Activated B cell treated with CpG ODN at 0.5 μM for 24 hours (primary cell): ENCODE measurements around the gene HBS1L. TPM values are rescaled to one million over a fixed set of nuclear protein-coding genes. Genes with fewer than 3 reads are reported as not detected.

Experiments used
- ATAC-seq: fragments of 200-7000 bp; cut with Tn5 transposase; one replicate; pipeline ENCODE4 v1.10.0; 2021; ENCODE audit warnings: low read depth, mild to moderate bottlenecking, moderate library complexity
- CTCF ChIA-PET: fragments of 350-600 bp; sonication (Branson Sonifier 250); formaldehyde crosslinking; loops from one replicate; lab custom pipeline; 2021; ENCODE audit warnings: antibody characterized with exemption; lab: Charles Lee
- POLR2A ChIA-PET: fragments of 350-600 bp; sonication (Branson Sonifier 250); formaldehyde crosslinking; loops from one replicate; lab custom pipeline; 2021; ENCODE audit warnings: antibody characterized with exemption; lab: Charles Lee
- DNase-seq: peaks from one replicate; pipeline ENCODE4 v3.0.0; 2022
- H3K27ac Mint-ChIP-seq: one replicate; pipeline ENCODE4 v1.8.0; 2020; ENCODE audit warnings: mixed read lengths
- H3K27me3 Mint-ChIP-seq: one replicate; pipeline ENCODE4 v1.8.0; 2021; ENCODE audit warnings: mixed read lengths
- H3K36me3 Mint-ChIP-seq: one replicate; pipeline ENCODE4 v1.8.0; 2021; ENCODE audit warnings: low read depth, mixed read lengths
- H3K4me1 Mint-ChIP-seq: one replicate; pipeline ENCODE4 v1.8.0; 2021; ENCODE audit warnings: mixed read lengths
- H3K4me3 Mint-ChIP-seq: one replicate; pipeline ENCODE4 v1.8.0; 2020; ENCODE audit warnings: mild to moderate bottlenecking, mixed read lengths
- H3K9me3 Mint-ChIP-seq: one replicate; pipeline ENCODE4 v1.8.0; 2020; ENCODE audit warnings: mixed read lengths
- CTCF ChIP-seq: fragments of 200-600 bp; IDR thresholded peaks from one replicate; pipeline ENCODE4 v1.8.0; 2022; ENCODE audit warnings: antibody characterized with exemption, mild to moderate bottlenecking
- intact Hi-C: fragments of 100-400 bp; cut with micrococcal nuclease; formaldehyde crosslinking; loops from one replicate; pipeline ENCODE4 v1.15.1; 2024
- total RNA-seq: library from RNA; stranded (reverse); gene quantifications from 2 replicates; pipeline ENCODE4 v1.2.3, GENCODE V29; 2022

Gene HBS1L
- total RNA-seq, 1 donor from 2014 or later = 67.5 TPM

GRCh38 chr6:135054226-135054568 is 425 bp downstream of the HBS1L start:
- H3K4me1 Mint-ChIP-seq = peaks cover 35% of the 10 kb centered on the region
- H3K9me3 Mint-ChIP-seq = no peaks in the 10 kb centered on the region
- ATAC-seq (no peak), DNase-seq (no peak)
- H3K4me3 Mint-ChIP-seq = peak overlapping the region; percentile 98
- no peak for TF ChIP-seq CTCF
- CTCF ChIA-PET = interaction anchor here (1.2 to 1.8 kb wide), 2 partner anchors 8 to 130 kb away, joined by 4 to 6 read pairs; no protein-coding TSS in a partner anchor
- peak overlapping the region; percentile 97 for H3K27ac Mint-ChIP-seq
- H3K36me3 Mint-ChIP-seq = peaks cover 19% of the 10 kb centered on the region
- intact Hi-C loops = loop anchor here (1.0 to 2.0 kb wide), 9 partner anchors 9 to 1235 kb away; partner anchors contain the start of genes AHI1, BCLAF1, MTFR2 and TBPL1
- H3K27me3 Mint-ChIP-seq = no peaks in the 10 kb centered on the region
- POLR2A ChIA-PET = interaction anchor here (0.8 to 2.5 kb wide), 18 partner anchors 8 to 1236 kb away, joined by 3 to 16 read pairs (median 5); partner anchors contain the start of genes AHI1, BCLAF1, MYB and TBPL1

- ChIA-PET POLR2A (interaction anchor here (2.5 kb wide), 1 partner anchor 128 kb away, joined by 16 read pairs; the partner anchor contains the start of gene MYB), CTCF (no interaction called here)
- H3K27ac Mint-ChIP-seq = peak overlapping the region; percentile 97
- H3K9me3 Mint-ChIP-seq = no peaks in the 10 kb centered on the region
- no peak for DNase-seq
- peaks cover 35% of the 10 kb centered on the region for H3K4me1 Mint-ChIP-seq
- no peak for TF ChIP-seq CTCF
- H3K36me3 Mint-ChIP-seq = peaks cover 26% of the 10 kb centered on the region
- intact Hi-C loops = no loop called here
- ATAC-seq = no peak
- peak overlapping the region; percentile 98 for H3K4me3 Mint-ChIP-seq
- no peaks in the 10 kb centered on the region for H3K27me3 Mint-ChIP-seq
Measured at GRCh38 chr6:135053406-135053805, 1.2 kb downstream of the HBS1L start.

GRCh38 chr6:135052939-135053338 is 1.7 kb downstream of the HBS1L start:
- intact Hi-C loops = no loop called here
- ChIA-PET POLR2A (interaction anchor here (0.7 kb wide), 1 partner anchor 73 kb away, joined by 3 read pairs; no protein-coding TSS in a partner anchor), CTCF (no interaction called here)
- Mint-ChIP-seq H3K27ac (peak overlapping the region; percentile 60), H3K4me3 (peak overlapping the region; percentile 20), H3K4me1 (peaks cover 37% of the 10 kb centered on the region), H3K9me3 (no peaks in the 10 kb centered on the region), H3K27me3 (no peaks in the 10 kb centered on the region), H3K36me3 (peaks cover 30% of the 10 kb centered on the region)
- ATAC-seq = no peak
- DNase-seq = no peak
- TF ChIP-seq CTCF = no peak

DNA sequence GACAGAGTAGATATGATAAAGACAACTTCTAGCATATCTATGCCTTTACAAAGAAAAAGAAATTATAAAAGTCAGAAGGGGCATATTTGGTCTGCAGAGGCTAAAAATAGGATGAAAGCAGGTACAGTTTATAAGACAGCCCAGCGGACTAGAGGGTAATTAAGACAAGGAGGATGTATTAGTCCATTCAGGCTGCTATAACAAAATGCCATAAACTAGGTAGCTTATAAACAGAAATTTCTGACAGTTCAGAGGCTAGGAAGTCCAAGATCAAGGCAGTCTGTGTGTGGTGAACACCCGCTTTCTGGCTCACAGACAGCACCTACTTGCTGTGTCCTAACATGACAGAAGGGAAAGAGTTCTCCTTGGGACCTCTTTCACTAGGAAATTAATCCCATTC is 5.7 kb downstream of the HBS1L start:
- POLR2A ChIA-PET = no interaction called here
- intact Hi-C loops = no loop called here
- DNase-seq (no peak), ATAC-seq (no peak)
- Mint-ChIP-seq H3K27ac (no peak overlapping the region), H3K4me3 (no peak overlapping the region), H3K27me3 (no peaks in the 10 kb centered on the region), H3K36me3 (peaks cover 26% of the 10 kb centered on the region), H3K9me3 (no peaks in the 10 kb centered on the region), H3K4me1 (peaks cover 48% of the 10 kb centered on the region)
- CTCF ChIA-PET = no interaction called here
- TF ChIP-seq CTCF = no peak

DNA sequence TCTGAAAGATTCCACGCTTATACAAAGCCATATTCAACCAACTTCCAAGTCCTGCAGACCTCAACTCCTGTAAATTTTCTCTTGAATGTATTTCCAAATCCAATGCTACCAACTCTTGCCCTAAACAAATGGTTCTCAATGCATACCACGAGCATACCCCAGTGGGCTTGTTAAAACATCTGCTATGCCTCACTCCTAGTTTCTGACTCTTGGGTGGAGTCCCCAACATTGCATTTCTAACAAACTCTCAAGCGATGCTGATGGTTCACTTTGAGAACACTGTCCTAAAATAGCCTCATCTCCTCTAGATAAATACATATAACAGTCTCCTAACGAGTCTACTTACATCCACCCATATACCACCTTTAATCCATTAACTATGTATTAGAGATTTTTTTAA is 7.3 kb downstream of the HBS1L start:
- CTCF ChIA-PET = no interaction called here
- Mint-ChIP-seq H3K27ac (peak overlapping the region; percentile 8), H3K27me3 (no peaks in the 10 kb centered on the region), H3K4me3 (no peak overlapping the region), H3K9me3 (no peaks in the 10 kb centered on the region), H3K36me3 (peaks cover 30% of the 10 kb centered on the region), H3K4me1 (peaks cover 49% of the 10 kb centered on the region)
- intact Hi-C loops = no loop called here
- POLR2A ChIA-PET = no interaction called here
- no peak for ATAC-seq
- DNase-seq = no peak
- TF ChIP-seq CTCF = no peak
